Measurements from ENCODE around the gene BLOC1S5. TPM values are rescaled to one million over a fixed set of nuclear protein-coding genes. Genes with fewer than 3 reads are reported as not detected.

The BLOC1S5 gene
- total and polyA plus RNA-seq, 2 of the 8 experiments (the other 6 are each of a cell fraction or from before 2014, with no cell fraction given), result 3.4 to 17.2 TPM

DNA sequence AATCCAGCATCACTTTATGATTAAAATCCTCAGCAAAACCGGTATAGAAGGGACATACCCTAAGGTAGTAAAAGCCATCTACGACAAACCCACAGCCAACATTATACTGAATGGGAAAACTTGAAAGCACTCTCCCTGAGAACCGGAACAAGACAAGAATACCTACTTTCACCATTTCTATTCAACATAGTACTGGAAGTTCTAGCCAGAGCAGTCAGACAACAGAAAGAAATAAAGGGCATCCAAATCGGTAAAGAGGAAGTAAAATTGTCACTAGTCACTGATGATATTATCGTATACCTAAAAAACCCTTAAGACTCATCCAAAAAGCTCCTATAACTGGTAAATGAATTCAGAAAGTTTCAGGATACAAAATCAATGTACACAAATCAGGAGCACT, 33.3 kb downstream of the BLOC1S5 start (continued):
- TF ChIP-seq, protein P1, sequence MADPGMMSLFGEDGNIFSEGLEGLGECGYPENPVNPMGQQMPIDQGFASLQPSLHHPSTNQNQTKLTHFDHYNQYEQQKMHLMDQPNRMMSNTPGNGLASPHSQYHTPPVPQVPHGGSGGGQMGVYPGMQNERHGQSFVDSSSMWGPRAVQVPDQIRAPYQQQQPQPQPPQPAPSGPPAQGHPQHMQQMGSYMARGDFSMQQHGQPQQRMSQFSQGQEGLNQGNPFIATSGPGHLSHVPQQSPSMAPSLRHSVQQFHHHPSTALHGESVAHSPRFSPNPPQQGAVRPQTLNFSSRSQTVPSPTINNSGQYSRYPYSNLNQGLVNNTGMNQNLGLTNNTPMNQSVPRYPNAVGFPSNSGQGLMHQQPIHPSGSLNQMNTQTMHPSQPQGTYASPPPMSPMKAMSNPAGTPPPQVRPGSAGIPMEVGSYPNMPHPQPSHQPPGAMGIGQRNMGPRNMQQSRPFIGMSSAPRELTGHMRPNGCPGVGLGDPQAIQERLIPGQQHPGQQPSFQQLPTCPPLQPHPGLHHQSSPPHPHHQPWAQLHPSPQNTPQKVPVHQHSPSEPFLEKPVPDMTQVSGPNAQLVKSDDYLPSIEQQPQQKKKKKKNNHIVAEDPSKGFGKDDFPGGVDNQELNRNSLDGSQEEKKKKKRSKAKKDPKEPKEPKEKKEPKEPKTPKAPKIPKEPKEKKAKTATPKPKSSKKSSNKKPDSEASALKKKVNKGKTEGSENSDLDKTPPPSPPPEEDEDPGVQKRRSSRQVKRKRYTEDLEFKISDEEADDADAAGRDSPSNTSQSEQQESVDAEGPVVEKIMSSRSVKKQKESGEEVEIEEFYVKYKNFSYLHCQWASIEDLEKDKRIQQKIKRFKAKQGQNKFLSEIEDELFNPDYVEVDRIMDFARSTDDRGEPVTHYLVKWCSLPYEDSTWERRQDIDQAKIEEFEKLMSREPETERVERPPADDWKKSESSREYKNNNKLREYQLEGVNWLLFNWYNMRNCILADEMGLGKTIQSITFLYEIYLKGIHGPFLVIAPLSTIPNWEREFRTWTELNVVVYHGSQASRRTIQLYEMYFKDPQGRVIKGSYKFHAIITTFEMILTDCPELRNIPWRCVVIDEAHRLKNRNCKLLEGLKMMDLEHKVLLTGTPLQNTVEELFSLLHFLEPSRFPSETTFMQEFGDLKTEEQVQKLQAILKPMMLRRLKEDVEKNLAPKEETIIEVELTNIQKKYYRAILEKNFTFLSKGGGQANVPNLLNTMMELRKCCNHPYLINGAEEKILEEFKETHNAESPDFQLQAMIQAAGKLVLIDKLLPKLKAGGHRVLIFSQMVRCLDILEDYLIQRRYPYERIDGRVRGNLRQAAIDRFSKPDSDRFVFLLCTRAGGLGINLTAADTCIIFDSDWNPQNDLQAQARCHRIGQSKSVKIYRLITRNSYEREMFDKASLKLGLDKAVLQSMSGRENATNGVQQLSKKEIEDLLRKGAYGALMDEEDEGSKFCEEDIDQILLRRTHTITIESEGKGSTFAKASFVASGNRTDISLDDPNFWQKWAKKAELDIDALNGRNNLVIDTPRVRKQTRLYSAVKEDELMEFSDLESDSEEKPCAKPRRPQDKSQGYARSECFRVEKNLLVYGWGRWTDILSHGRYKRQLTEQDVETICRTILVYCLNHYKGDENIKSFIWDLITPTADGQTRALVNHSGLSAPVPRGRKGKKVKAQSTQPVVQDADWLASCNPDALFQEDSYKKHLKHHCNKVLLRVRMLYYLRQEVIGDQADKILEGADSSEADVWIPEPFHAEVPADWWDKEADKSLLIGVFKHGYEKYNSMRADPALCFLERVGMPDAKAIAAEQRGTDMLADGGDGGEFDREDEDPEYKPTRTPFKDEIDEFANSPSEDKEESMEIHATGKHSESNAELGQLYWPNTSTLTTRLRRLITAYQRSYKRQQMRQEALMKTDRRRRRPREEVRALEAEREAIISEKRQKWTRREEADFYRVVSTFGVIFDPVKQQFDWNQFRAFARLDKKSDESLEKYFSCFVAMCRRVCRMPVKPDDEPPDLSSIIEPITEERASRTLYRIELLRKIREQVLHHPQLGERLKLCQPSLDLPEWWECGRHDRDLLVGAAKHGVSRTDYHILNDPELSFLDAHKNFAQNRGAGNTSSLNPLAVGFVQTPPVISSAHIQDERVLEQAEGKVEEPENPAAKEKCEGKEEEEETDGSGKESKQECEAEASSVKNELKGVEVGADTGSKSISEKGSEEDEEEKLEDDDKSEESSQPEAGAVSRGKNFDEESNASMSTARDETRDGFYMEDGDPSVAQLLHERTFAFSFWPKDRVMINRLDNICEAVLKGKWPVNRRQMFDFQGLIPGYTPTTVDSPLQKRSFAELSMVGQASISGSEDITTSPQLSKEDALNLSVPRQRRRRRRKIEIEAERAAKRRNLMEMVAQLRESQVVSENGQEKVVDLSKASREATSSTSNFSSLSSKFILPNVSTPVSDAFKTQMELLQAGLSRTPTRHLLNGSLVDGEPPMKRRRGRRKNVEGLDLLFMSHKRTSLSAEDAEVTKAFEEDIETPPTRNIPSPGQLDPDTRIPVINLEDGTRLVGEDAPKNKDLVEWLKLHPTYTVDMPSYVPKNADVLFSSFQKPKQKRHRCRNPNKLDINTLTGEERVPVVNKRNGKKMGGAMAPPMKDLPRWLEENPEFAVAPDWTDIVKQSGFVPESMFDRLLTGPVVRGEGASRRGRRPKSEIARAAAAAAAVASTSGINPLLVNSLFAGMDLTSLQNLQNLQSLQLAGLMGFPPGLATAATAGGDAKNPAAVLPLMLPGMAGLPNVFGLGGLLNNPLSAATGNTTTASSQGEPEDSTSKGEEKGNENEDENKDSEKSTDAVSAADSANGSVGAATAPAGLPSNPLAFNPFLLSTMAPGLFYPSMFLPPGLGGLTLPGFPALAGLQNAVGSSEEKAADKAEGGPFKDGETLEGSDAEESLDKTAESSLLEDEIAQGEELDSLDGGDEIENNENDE (IDR thresholded peaks at IDR 0.05; ENCODE audit: insufficient replicate concordance, low read length), result no peak
- TF ChIP-seq ASH2L (IDR thresholded peaks at IDR 0.05; ENCODE audit: low read length) (no peak), HDAC6 (IDR thresholded peaks at IDR 0.05; ENCODE audit: low read depth, low read length) (no peak), SUZ12 (IDR thresholded peaks at IDR 0.05; ENCODE audit: low read length) (no peak), MAFK (IDR thresholded peaks at IDR 0.05; ENCODE audit: low read depth, low read length) (no peak), SRF (IDR thresholded peaks at IDR 0.05; ENCODE audit: low read depth, low read length) (no peak), FOSL1 (IDR thresholded peaks at IDR 0.05; ENCODE audit: insufficient read depth, low read depth, low read length) (no peak), SIN3A (conservative IDR thresholded peaks at IDR 0.05 in 1 of 2, IDR thresholded peaks at IDR 0.05 in 1 of 2; ENCODE audit: low read depth in 1 of 2, low read length in 2 of 2) (no peak), EZH2 (IDR thresholded peaks at IDR 0.05; ENCODE audit: low read depth, low read length, severe bottlenecking) (no peak)
- TF ChIP-seq, protein P2, sequence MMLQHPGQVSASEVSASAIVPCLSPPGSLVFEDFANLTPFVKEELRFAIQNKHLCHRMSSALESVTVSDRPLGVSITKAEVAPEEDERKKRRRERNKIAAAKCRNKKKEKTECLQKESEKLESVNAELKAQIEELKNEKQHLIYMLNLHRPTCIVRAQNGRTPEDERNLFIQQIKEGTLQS (IDR thresholded peaks at IDR 0.05; ENCODE audit: insufficient read depth, low read depth, low read length), result no peak
